KOPT-K1 (cell line): ENCODE data around the gene LSS.
"Not testable (repeated sequence)": the region's sequence is repeated elsewhere in the genome, so short reads cannot be mapped to it uniquely, and the experiment has no call there.

Experiments
- H3K27ac ChIP-seq: fragments of 200-600 bp; sonication (generic); 2 replicates; pipeline ENCODE4 v1.5.1; 2016; ENCODE audit warnings: antibody characterized with exemption, mild to moderate bottlenecking, low read depth, low read length; ENCODE audit not compliant: poor library complexity, severe bottlenecking
- H3K36me3 ChIP-seq: fragments of 200-600 bp; sonication (generic); 2 replicates; pipeline ENCODE4 v1.5.1; 2017; ENCODE audit warnings: antibody characterized with exemption, mild to moderate bottlenecking, low read length, moderate library complexity; ENCODE audit not compliant: insufficient read depth
- H3K9me3 ChIP-seq: fragments of 200-600 bp; sonication (generic); 2 replicates; pipeline ENCODE4 v1.5.1; 2017; ENCODE audit warnings: antibody characterized with exemption, low read length, mild to moderate bottlenecking; ENCODE audit not compliant: insufficient read depth, poor library complexity, severe bottlenecking

The LSS gene

GRCh38 chr21:46154955-46155513, 73.5 kb downstream of the LSS start:
- Histone ChIP-seq H3K9me3 (no peaks in the 10 kb centered on the region), H3K27ac (no peak overlapping the region), H3K36me3 (no peaks in the 10 kb centered on the region)

DNA sequence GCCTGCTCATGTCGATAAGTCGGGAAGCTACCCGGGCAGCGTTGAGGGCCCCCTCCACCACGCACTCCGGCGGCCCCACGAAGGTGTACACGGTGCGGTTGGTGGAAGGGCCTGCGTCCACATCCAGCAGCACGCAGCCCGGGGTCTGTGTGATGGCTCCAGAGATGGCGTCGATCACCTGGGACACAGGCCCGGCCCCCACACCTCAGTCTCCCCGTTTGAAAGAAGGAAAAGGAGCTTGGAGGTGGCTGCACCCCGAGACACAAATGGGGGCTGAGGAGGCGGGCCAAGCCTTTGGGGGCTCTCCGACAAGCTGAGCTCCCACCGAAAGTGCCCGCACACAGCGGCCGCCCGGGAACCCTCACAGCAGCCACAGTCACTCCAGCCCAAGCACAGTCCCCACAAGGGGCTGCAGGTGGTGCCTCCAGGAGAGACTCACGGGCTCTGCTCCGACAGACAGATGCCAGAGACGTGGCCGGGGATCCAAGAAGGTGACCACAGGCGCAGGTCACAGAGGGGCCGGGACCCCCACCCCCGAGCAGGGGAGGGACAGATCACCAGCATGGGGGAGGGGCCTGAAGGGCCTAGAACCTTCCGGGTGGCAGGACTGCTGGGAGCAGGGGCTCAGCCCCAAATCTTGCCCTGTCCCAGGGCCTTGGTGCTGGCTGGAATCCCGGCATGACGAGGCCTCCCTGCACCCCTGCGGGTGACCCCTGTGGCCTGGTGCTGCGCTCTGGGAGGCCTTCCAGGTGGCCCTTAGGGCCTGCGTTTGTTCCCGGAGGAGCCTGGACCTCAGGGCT, 74.2 kb downstream of the LSS start:
- Histone ChIP-seq H3K36me3 (no peaks in the 10 kb centered on the region), H3K27ac (no peak overlapping the region), H3K9me3 (no peaks in the 10 kb centered on the region)

GRCh38 chr21:46153247-46154154, 75.1 kb downstream of the LSS start:
- no peak overlapping the region for H3K27ac ChIP-seq

GRCh38 chr21:46152927-46153246, 75.7 kb downstream of the LSS start:
- no peak overlapping the region for H3K27ac ChIP-seq
- H3K9me3 ChIP-seq = no peaks in the 10 kb centered on the region
- H3K36me3 ChIP-seq = no peaks in the 10 kb centered on the region

More at GRCh38 chr21:46153247-46154154, 75.1 kb downstream of the LSS start:
- Histone ChIP-seq H3K36me3 (no peaks in the 10 kb centered on the region), H3K9me3 (no peaks in the 10 kb centered on the region)

GRCh38 chr21:46151989-46152926, 76.3 kb downstream of the LSS start:
- H3K27ac ChIP-seq = no peak overlapping the region
- H3K9me3 ChIP-seq = no peaks in the 10 kb centered on the region
- no peaks in the 10 kb centered on the region for H3K36me3 ChIP-seq

- Histone ChIP-seq H3K36me3 (no peaks in the 10 kb centered on the region), H3K9me3 (no peaks in the 10 kb centered on the region), H3K27ac (no peak overlapping the region)
Measured at GRCh38 chr21:46151261-46151988, 77.1 kb downstream of the LSS start.

DNA sequence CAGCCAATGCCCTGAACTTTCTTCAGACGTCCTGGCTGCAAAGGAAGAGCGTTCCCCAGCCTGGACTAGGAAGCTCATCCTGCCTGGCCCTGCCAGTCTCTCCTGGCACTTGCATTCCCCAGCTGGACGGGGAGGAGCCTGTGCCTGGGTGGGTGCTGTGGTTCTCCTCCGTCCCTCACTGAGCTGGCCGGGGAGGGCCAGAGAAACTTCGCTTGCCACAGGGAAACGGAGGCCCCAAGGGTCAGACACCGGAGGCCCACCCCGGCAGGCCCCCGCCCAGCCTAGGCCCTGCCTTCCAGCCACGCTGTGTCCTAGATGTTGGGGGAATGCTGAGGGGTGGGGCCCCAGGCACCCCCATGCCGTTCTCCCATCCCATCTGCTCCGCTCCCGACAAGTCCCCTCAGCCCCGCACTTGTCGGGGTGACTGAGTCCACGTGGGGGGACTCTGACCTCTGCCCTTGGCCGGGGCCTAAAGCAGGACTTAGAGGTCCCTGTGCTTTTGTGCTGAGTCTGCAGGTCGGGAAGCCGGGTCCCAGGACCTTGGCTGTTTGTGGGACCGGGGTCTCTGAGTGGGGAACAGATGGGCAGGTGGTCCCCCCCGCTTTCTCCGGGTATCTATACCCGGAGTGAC, 78.0 kb downstream of the LSS start:
- Histone ChIP-seq H3K9me3 (no peaks in the 10 kb centered on the region), H3K27ac (no peak overlapping the region), H3K36me3 (no peaks in the 10 kb centered on the region)

GRCh38 chr21:46150073-46150472, 78.5 kb downstream of the LSS start:
- H3K36me3 ChIP-seq = no peaks in the 10 kb centered on the region
- no peaks in the 10 kb centered on the region for H3K9me3 ChIP-seq
- H3K27ac ChIP-seq = no peak overlapping the region

DNA sequence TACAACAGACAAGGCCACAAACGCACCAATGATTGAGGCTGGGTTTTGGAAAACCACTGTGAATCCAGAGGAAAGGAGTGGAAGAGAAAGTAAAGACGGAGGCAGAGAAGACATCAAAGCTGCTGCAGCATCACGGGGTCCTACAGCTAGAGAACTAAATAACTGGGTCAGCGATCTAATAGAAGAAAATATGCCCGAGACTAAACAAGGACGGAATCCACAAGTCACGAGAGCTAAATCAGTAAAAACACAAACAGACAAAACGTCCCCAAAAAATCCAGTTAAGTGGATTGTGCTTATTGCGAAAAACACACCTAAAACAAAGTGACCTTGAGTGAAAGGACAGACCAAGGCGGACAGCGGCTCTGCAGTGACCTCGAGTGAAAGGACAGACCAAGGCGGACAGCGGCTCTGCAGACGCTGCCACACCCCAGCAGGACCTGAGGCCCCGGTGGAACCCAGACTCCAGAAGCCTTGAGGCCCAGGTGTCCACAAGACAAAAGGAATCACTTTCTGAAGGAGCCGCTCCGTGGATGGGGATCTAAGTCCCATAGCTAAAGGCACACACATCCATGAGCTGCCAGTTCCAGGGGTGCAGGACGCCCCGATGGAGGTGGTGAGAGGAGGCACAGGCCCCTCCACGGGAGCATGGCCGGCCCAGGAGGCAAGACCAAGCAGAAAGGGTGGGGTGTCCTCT, 79.2 kb downstream of the LSS start:
- Histone ChIP-seq H3K9me3 (no peaks in the 10 kb centered on the region), H3K36me3 (no peaks in the 10 kb centered on the region)

DNA sequence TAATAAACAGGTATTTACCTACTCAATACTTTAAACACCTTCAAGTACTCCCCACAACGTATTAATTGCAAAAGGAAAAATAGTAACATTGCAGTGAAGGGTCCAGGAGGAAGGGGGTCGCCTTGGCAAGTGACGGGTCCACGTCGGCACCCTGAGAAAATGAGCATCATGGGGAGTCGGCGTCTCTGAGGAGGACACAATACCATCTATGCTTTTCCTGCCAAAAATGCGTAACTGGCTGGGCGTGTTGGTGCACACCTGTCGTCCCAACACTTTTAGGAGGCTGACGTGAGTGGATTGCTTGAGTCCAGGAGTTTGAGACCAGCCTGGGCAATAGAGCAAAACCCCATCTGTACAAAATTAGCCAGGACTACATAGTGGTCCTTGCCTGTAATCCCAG, 80.5 kb downstream of the LSS start:
- H3K27ac ChIP-seq = no peak overlapping the region
- H3K36me3 ChIP-seq = no peaks in the 10 kb centered on the region
- H3K9me3 ChIP-seq = no peaks in the 10 kb centered on the region

More for the DNA sequence above, 79.2 kb downstream of the LSS start:
- H3K27ac ChIP-seq = no peak overlapping the region

GRCh38 chr21:46147429-46147828, 81.1 kb downstream of the LSS start:
- H3K27ac ChIP-seq, H3K36me3 ChIP-seq, H3K9me3 ChIP-seq: not testable (repeated sequence)

GRCh38 chr21:46146856-46147255, 81.7 kb downstream of the LSS start:
- no peaks in the 10 kb centered on the region for H3K36me3 ChIP-seq
- no peak overlapping the region for H3K27ac ChIP-seq
- H3K9me3 ChIP-seq = no peaks in the 10 kb centered on the region
